K562 (cell line): ENCODE measurements around the gene CRYZ. TPM values are rescaled to one million over a fixed set of nuclear protein-coding genes. Genes with fewer than 3 reads are reported as not detected.

Experiments
- EGR1 ChIP-seq: fragments of 450-650 bp; conservative IDR thresholded peaks from 2 replicates; pipeline ENCODE4 v1.6.1; 2017; ENCODE audit warnings: mild to moderate bottlenecking
- ESRRA ChIP-seq: fragments of 450-650 bp; IDR thresholded peaks from 2 replicates; pipeline ENCODE4 v1.6.1; 2014; ENCODE audit warnings: low read depth, mild to moderate bottlenecking, moderate library complexity, borderline replicate concordance
- GABPB1 ChIP-seq: sonication (generic); formaldehyde crosslinking; IDR thresholded peaks from 2 replicates; pipeline ENCODE4 v1.8.0; 2022; ENCODE audit warnings: mild to moderate bottlenecking, missing genetic modification reagents
- polyA plus RNA-seq, 8 experiments: library from polyadenylated mRNA; depleted of rRNA in 4 of 8; stranded (reverse) in 5 of 8; unstranded in 3 of 8; fragments of >200 nt; fragmentation: Nextera tagmentation in 2 of 8; fragmentation: Illumina TruSeq in 1 of 8; extraction: Ambion mirVana in 2 of 8; extraction: Trizol in 1 of 8; gene quantifications; 2 replicates each; pipeline versions ENCODE4 v1.2.1 to v1.2.3, GENCODE V29; 2011 to 2014; ENCODE audit warnings: inconsistent platforms in 1 of 8, missing spikeins in 1 of 8
- total RNA-seq, 7 experiments: library from RNA; depleted of rRNA in 6 of 7; stranded (reverse); fragments of >200 nt in 6 of 7; fragmentation: Illumina TruSeq in 2 of 7; extraction: Trizol in 2 of 7; gene quantifications; 2 replicates each; pipeline versions ENCODE4 v1.2.1 to v1.2.3, GENCODE V29; 2011 to 2021; ENCODE audit warnings: low replicate concordance in 1 of 7
- TF ChIP-seq, protein P1 (sequence below), 2 experiments: fragments of 450-650 bp; formaldehyde crosslinking in 1 of 2; IDR thresholded peaks; 2 replicates each; pipeline versions ENCODE4 v1.4.0 to v1.6.1; 2014 to 2020; ENCODE audit warnings: mild to moderate bottlenecking in 2 of 2, borderline replicate concordance in 1 of 2, low read depth in 1 of 2
- TF ChIP-seq, protein P2 (sequence below): fragments of 450-650 bp; IDR thresholded peaks from 2 replicates; pipeline ENCODE4 v1.6.1; 2016; ENCODE audit warnings: mild to moderate bottlenecking
- TF ChIP-seq, protein P3 (sequence below), 2 experiments: fragments of 450-650 bp; IDR thresholded peaks; 2 replicates each; pipeline ENCODE4 v1.6.1; 2016

The CRYZ gene
- total and polyA plus RNA-seq, 9 of the 15 experiments (the other 6 are each of a cell fraction or from before 2014, with no cell fraction given): 51.7 to 179 (median 81.4) TPM

DNA sequence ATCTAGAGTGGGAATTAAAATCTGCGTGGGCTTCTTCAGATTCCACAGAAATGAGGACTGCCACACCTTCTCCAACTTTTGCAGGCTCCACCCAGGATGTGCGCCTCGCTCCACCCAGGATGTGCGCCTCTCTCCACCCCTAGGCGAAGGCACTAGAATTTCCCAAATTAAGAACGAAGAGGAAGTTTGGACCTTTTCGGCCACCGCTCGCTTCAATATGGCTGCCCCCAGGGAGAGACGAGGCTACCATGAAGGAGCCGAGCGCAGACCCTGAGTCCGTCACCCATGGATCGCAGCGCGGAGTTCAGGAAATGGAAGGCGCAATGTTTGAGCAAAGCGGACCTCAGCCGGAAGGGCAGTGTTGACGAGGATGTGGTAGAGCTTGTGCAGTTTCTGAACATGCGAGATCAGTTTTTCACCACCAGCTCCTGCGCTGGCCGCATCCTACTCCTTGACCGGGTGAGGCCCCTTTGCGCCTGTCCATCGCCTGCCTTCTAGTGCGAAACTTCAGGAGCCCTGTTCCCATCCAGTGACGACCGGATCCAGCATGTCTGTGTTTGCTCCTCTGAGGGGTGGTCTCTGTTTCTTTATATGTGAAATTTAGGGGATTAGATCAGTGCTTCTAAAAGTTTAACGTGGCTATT is at the start of gene CRYZ, which contains the start of gene TYW3 (continued):
- TF ChIP-seq, protein P1, sequence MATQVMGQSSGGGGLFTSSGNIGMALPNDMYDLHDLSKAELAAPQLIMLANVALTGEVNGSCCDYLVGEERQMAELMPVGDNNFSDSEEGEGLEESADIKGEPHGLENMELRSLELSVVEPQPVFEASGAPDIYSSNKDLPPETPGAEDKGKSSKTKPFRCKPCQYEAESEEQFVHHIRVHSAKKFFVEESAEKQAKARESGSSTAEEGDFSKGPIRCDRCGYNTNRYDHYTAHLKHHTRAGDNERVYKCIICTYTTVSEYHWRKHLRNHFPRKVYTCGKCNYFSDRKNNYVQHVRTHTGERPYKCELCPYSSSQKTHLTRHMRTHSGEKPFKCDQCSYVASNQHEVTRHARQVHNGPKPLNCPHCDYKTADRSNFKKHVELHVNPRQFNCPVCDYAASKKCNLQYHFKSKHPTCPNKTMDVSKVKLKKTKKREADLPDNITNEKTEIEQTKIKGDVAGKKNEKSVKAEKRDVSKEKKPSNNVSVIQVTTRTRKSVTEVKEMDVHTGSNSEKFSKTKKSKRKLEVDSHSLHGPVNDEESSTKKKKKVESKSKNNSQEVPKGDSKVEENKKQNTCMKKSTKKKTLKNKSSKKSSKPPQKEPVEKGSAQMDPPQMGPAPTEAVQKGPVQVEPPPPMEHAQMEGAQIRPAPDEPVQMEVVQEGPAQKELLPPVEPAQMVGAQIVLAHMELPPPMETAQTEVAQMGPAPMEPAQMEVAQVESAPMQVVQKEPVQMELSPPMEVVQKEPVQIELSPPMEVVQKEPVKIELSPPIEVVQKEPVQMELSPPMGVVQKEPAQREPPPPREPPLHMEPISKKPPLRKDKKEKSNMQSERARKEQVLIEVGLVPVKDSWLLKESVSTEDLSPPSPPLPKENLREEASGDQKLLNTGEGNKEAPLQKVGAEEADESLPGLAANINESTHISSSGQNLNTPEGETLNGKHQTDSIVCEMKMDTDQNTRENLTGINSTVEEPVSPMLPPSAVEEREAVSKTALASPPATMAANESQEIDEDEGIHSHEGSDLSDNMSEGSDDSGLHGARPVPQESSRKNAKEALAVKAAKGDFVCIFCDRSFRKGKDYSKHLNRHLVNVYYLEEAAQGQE (IDR thresholded peaks at IDR 0.05; ENCODE audit: borderline replicate concordance): peak; percentile 33; the same call in 1 of the 2 replicates
- TF ChIP-seq, protein P1 (CRISPR knock-in tag; IDR thresholded peaks at IDR 0.05; ENCODE audit: low read depth): no peak
- TF ChIP-seq EGR1 (0 out of 2 replicates have a peak, but pooled peaks have one; percentile 34), GABPB1 (CRISPR knock-in tag) (peak; percentile 79), ESRRA (peak; percentile 77)
- TF ChIP-seq, protein P2, sequence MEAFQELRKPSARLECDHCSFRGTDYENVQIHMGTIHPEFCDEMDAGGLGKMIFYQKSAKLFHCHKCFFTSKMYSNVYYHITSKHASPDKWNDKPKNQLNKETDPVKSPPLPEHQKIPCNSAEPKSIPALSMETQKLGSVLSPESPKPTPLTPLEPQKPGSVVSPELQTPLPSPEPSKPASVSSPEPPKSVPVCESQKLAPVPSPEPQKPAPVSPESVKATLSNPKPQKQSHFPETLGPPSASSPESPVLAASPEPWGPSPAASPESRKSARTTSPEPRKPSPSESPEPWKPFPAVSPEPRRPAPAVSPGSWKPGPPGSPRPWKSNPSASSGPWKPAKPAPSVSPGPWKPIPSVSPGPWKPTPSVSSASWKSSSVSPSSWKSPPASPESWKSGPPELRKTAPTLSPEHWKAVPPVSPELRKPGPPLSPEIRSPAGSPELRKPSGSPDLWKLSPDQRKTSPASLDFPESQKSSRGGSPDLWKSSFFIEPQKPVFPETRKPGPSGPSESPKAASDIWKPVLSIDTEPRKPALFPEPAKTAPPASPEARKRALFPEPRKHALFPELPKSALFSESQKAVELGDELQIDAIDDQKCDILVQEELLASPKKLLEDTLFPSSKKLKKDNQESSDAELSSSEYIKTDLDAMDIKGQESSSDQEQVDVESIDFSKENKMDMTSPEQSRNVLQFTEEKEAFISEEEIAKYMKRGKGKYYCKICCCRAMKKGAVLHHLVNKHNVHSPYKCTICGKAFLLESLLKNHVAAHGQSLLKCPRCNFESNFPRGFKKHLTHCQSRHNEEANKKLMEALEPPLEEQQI: peak; percentile 53; the same call in 1 of the 2 replicates
- TF ChIP-seq, protein P3, sequence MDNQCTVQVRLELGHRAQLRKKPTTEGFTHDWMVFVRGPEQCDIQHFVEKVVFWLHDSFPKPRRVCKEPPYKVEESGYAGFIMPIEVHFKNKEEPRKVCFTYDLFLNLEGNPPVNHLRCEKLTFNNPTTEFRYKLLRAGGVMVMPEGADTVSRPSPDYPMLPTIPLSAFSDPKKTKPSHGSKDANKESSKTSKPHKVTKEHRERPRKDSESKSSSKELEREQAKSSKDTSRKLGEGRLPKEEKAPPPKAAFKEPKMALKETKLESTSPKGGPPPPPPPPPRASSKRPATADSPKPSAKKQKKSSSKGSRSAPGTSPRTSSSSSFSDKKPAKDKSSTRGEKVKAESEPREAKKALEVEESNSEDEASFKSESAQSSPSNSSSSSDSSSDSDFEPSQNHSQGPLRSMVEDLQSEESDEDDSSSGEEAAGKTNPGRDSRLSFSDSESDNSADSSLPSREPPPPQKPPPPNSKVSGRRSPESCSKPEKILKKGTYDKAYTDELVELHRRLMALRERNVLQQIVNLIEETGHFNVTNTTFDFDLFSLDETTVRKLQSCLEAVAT (IDR thresholded peaks at IDR 0.05): peak in 1 of 2 experiments; percentile 15; a peak in 1 of 4 replicates
